ENCODE measurements around the gene ZNHIT2. TPM values are rescaled to one million over a fixed set of nuclear protein-coding genes. Genes with fewer than 3 reads are reported as not detected.
A peak's percentile ranks its signal among the peaks of the same experiment; 100 is the strongest.

Gene ZNHIT2
- total RNA-seq, 1 donor from 2014 or later = 21.3 TPM

- peak overlapping the region; percentile 69 for H3K4me3 ChIP-seq (ENCODE audit: low read depth, low read length)
- no peak for TF ChIP-seq CTCF (IDR thresholded peaks at IDR 0.05; ENCODE audit: insufficient read depth, low read length, poor library complexity, severe bottlenecking)
- no peak for DNase-seq (ENCODE audit: low read depth)
- H3K36me3 ChIP-seq (ENCODE audit: control insufficient read depth, insufficient read depth, low read length) = peaks cover 6% of the 10 kb centered on the region
- H3K27me3 ChIP-seq (ENCODE audit: control insufficient read depth, insufficient read depth, low read length) = no peaks in the 10 kb centered on the region
Observed at GRCh38 chr11:65113361-65113756, 4.1 kb downstream of the ZNHIT2 start.

GRCh38 chr11:65112546-65113360 lies 4.7 kb downstream of the ZNHIT2 start:
- peaks cover 6% of the 10 kb centered on the region for H3K36me3 ChIP-seq (ENCODE audit: control insufficient read depth, insufficient read depth, low read length)
- H3K27me3 ChIP-seq (ENCODE audit: control insufficient read depth, insufficient read depth, low read length) = no peaks in the 10 kb centered on the region
- H3K4me3 ChIP-seq (ENCODE audit: low read depth, low read length) = peak overlapping the region; percentile 69
- DNase-seq (ENCODE audit: low read depth) = no peak
- TF ChIP-seq CTCF (IDR thresholded peaks at IDR 0.05; ENCODE audit: insufficient read depth, low read length, poor library complexity, severe bottlenecking) = peak; percentile 58

- DNase-seq (ENCODE audit: low read depth) = no peak
- H3K27me3 ChIP-seq (ENCODE audit: control insufficient read depth, insufficient read depth, low read length) = no peaks in the 10 kb centered on the region
- H3K36me3 ChIP-seq (ENCODE audit: control insufficient read depth, insufficient read depth, low read length) = peaks cover 6% of the 10 kb centered on the region
- peak within 1 kb of the TSS; percentile 69 for H3K4me3 ChIP-seq (ENCODE audit: low read depth, low read length)
- TF ChIP-seq CTCF (IDR thresholded peaks at IDR 0.05; ENCODE audit: insufficient read depth, low read length, poor library complexity, severe bottlenecking) = no peak
Observed at GRCh38 chr11:65111744-65112545, 5.6 kb downstream of the ZNHIT2 start, which contains the start of gene TM7SF2. TSS of gene TM7SF2 (plus strand) at chr11:65111872. CDS start at chr11:65112016, 144 bp downstream.

GRCh38 chr11:65111159-65111743 lies 6.2 kb downstream of the ZNHIT2 start:
- no peaks in the 10 kb centered on the region for H3K27me3 ChIP-seq (ENCODE audit: control insufficient read depth, insufficient read depth, low read length)
- no peak for DNase-seq (ENCODE audit: low read depth)
- no peak for TF ChIP-seq CTCF (IDR thresholded peaks at IDR 0.05; ENCODE audit: insufficient read depth, low read length, poor library complexity, severe bottlenecking)
- no peak overlapping the region for H3K4me3 ChIP-seq (ENCODE audit: low read depth, low read length)
- peaks cover 6% of the 10 kb centered on the region for H3K36me3 ChIP-seq (ENCODE audit: control insufficient read depth, insufficient read depth, low read length)

- DNase-seq (ENCODE audit: low read depth) = no peak
- H3K4me3 ChIP-seq (ENCODE audit: low read depth, low read length) = no peak overlapping the region
- H3K36me3 ChIP-seq (ENCODE audit: control insufficient read depth, insufficient read depth, low read length) = peaks cover 3% of the 10 kb centered on the region
- TF ChIP-seq CTCF (IDR thresholded peaks at IDR 0.05; ENCODE audit: insufficient read depth, low read length, poor library complexity, severe bottlenecking) = peak; percentile 92
- no peaks in the 10 kb centered on the region for H3K27me3 ChIP-seq (ENCODE audit: control insufficient read depth, insufficient read depth, low read length)
Observed at GRCh38 chr11:65110354-65110861, 7.1 kb downstream of the ZNHIT2 start.
